ENCODE data around the gene DNAJB8.

The DNAJB8 gene

GRCh38 chr3:128438488-128439072 lies 28.1 kb downstream of the DNAJB8 start:
- no peak overlapping the region for H3K27ac ChIP-seq
- TF ChIP-seq, protein P1, sequence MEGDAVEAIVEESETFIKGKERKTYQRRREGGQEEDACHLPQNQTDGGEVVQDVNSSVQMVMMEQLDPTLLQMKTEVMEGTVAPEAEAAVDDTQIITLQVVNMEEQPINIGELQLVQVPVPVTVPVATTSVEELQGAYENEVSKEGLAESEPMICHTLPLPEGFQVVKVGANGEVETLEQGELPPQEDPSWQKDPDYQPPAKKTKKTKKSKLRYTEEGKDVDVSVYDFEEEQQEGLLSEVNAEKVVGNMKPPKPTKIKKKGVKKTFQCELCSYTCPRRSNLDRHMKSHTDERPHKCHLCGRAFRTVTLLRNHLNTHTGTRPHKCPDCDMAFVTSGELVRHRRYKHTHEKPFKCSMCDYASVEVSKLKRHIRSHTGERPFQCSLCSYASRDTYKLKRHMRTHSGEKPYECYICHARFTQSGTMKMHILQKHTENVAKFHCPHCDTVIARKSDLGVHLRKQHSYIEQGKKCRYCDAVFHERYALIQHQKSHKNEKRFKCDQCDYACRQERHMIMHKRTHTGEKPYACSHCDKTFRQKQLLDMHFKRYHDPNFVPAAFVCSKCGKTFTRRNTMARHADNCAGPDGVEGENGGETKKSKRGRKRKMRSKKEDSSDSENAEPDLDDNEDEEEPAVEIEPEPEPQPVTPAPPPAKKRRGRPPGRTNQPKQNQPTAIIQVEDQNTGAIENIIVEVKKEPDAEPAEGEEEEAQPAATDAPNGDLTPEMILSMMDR (conservative IDR thresholded peaks at IDR 0.05): peak; percentile 26; the same call in 1 of the 2 replicates

- peak overlapping the region; percentile 92 for H3K27ac ChIP-seq
- TF ChIP-seq, protein P1 (conservative IDR thresholded peaks at IDR 0.05): no peak
Observed at GRCh38 chr3:128436214-128436613, 30.5 kb downstream of the DNAJB8 start.

GRCh38 chr3:128435561-128435960 lies 31.1 kb downstream of the DNAJB8 start:
- TF ChIP-seq, protein P1 (conservative IDR thresholded peaks at IDR 0.05): no peak
- H3K27ac ChIP-seq: peak overlapping the region; percentile 92

DNA sequence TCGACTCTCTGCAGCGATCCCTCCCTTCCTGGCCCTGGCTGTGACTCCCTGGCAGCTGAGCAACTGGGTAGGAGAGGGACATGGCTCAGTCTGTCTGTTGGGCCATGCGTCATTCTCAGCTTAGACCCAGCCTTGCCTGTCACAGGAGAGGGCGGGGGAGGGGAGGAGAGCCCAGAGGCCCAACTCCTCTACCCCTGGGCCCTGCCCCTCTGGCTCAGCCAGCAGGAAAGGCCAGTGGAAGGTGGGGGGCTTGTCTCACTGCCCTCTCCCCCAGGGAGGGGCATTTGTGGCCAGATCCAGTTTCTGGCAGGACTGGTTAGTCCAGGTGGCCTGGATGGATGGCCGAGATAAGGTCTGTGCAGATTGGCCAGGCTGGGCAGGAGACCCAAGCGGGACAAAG lies 31.6 kb downstream of the DNAJB8 start:
- peak overlapping the region; percentile 92 for H3K27ac ChIP-seq
- TF ChIP-seq, protein P1 (conservative IDR thresholded peaks at IDR 0.05): no peak

DNA sequence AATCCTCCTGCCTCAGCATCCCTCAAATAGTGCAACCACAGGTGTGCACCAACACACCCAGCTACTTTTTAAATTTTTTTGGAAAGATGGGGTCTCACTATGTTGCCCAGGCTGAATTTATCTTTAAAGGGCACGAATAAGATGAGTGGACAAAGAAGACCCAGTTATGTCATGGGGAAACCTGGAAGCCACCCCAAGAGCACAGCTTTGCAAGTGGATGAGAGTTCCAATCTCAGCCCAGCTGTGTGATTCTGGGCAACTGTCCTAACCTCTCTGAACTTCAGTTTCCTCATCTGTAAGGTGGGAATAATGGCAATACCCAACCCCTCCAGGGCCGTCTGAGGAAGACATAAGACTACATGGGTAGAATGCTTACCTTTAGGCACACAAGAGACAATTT lies 32.2 kb downstream of the DNAJB8 start:
- TF ChIP-seq, protein P1 (conservative IDR thresholded peaks at IDR 0.05): no peak
- peak overlapping the region; percentile 92 for H3K27ac ChIP-seq

DNA sequence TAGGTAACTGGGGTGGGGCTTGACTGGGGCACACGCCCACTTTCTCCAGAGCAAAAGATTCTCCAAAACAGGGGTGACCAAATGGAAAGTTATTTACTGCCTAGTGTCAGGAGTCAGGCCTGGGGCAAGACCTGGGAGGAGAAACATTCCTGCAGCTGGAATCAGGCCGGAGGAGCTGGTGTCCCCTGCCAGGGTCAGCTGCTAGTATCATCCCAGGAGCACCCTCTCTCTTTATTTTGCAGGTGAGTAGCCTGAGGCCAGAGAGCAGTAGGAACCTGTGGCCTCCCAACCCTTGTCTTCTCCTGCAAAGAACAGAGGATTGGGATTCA lies 32.9 kb downstream of the DNAJB8 start:
- H3K27ac ChIP-seq: peak overlapping the region; percentile 92
- TF ChIP-seq, protein P1 (conservative IDR thresholded peaks at IDR 0.05): no peak

DNA sequence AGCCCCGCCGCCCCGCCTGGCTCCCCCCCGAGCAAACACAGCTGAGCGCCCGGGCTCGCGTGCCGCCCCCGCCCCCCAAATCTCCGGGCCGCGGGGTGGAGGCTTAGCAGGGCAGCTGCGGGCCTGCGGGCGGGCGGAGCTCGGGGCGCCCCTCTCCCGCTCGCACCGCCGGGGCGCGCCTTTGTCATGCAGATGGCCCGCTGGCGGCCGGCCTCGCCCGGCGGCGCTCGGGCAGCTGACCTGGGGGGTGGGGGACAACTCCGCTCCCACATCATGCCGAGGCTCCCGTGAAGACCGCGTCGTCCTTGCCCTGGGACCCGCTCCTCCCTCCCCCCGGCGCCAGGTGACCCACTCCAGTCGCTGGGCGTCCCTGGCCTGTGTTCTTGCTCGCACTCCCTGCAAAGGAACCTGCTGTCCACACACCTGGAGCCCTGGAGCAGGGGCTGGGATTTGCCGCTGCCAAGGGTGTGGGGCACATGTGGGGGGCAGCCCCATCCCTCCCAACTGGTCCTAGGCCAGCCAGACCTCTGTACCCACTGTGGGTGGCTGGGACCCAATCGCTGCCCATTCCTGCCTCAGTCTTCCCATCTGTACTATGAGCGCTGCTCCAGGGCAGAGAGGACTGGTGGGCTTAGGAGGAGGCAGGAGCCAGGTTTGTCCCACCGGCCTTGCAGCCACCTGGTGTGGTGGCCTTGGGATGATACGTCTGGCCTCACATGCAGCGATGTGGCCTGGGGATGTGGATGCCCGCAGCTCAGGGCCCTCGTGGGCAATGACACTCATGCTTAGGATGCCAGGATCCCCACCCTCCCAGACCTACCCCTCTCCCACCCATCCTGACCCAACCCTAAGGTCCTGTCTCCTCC lies 33.5 kb downstream of the DNAJB8 start:
- TF ChIP-seq, protein P1 (conservative IDR thresholded peaks at IDR 0.05): no peak
- peak overlapping the region; percentile 92 for H3K27ac ChIP-seq
